ENCODE data around the gene DCBLD1. TPM values are rescaled to one million over a fixed set of nuclear protein-coding genes. Genes with fewer than 3 reads are reported as not detected.

DCBLD1 gene
- total and polyA plus RNA-seq, 4 donors = 10.0 to 38.1 (median 13.0) TPM

DNA sequence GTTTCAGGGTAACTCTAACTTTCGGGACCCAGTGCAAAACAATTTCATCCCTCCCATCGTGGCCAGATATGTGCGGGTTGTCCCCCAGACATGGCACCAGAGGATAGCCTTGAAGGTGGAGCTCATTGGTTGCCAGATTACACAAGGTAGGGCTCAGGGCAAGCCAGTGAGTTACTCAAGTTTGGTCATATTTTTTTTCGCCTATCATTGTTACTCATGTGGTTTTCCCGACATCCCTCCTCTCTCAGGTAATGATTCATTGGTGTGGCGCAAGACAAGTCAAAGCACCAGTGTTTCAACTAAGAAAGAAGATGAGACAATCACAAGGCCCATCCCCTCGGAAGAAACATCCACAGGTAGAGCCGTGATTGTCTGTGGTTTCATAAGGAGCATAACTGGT is 58.2 kb downstream of the DCBLD1 start:
- 94 to 95% methylated on average over 8 of the region's 8 CpGs for WGBS, 2 donors
- DNase-seq = no peak
- no peaks in the 10 kb centered on the region for H3K9me3 ChIP-seq (ENCODE audit: control insufficient read depth in 4 of 4, insufficient read depth in 3 of 4, low read length in 3 of 4)
- TF ChIP-seq, protein P1, sequence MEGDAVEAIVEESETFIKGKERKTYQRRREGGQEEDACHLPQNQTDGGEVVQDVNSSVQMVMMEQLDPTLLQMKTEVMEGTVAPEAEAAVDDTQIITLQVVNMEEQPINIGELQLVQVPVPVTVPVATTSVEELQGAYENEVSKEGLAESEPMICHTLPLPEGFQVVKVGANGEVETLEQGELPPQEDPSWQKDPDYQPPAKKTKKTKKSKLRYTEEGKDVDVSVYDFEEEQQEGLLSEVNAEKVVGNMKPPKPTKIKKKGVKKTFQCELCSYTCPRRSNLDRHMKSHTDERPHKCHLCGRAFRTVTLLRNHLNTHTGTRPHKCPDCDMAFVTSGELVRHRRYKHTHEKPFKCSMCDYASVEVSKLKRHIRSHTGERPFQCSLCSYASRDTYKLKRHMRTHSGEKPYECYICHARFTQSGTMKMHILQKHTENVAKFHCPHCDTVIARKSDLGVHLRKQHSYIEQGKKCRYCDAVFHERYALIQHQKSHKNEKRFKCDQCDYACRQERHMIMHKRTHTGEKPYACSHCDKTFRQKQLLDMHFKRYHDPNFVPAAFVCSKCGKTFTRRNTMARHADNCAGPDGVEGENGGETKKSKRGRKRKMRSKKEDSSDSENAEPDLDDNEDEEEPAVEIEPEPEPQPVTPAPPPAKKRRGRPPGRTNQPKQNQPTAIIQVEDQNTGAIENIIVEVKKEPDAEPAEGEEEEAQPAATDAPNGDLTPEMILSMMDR (IDR thresholded peaks at IDR 0.05; ENCODE audit: control extremely low read depth, extremely low read depth) = no peak
- peaks cover 5 to 29% (median 14%) of the 10 kb centered on the region in 4 donors for H3K36me3 ChIP-seq (ENCODE audit: control insufficient read depth in 4 of 4, insufficient read depth in 4 of 4, low read length in 4 of 4)
- ATAC-seq (ENCODE audit: insufficient read depth, low FRiP score) = no peak
- H3K27ac ChIP-seq (ENCODE audit: low read depth in 1 of 2, low read length in 1 of 2) = no peak overlapping the region
- no peak overlapping the region for H3K9ac ChIP-seq (ENCODE audit: insufficient read depth in 1 of 2, low read length in 2 of 2)
- no peaks in the 10 kb centered on the region for H3K4me1 ChIP-seq (ENCODE audit: control insufficient read depth in 5 of 5, insufficient read depth in 5 of 5, low read length in 5 of 5)
- no peaks in the 10 kb centered on the region for H3K27me3 ChIP-seq (ENCODE audit: control insufficient read depth in 3 of 3, insufficient read depth in 3 of 3, low read length in 2 of 3)
- no peak overlapping the region for H3K4me3 ChIP-seq

DNA sequence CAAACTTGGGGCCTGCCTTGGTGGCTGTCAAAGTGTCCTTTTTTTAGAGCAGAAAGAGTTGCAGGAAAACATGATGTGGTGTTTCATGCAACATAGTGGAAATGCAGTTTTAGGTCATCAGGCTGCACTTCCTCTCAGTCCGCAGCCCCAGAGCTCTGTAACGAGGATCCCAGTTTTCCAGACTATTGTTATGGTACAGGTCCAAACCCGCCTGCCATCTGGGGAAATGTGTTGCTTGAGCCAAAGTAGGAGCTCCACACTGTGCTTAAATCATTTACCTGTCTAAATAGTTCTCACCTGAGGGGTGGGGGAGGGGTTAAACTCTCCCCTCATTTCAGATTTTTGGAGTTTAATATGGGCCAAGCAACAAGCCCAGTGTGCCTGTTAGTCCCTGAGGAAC is 60.0 kb downstream of the DCBLD1 start:
- DNase-seq (no peak), ATAC-seq (ENCODE audit: insufficient read depth, low FRiP score) (no peak)
- H3K36me3 ChIP-seq (ENCODE audit: control insufficient read depth in 4 of 4, insufficient read depth in 4 of 4, low read length in 4 of 4) = peaks cover 7 to 37% (median 24%) of the 10 kb centered on the region in 4 donors
- TF ChIP-seq, protein P1 (IDR thresholded peaks at IDR 0.05; ENCODE audit: control extremely low read depth, extremely low read depth) = no peak
- H3K27me3 ChIP-seq (ENCODE audit: control insufficient read depth in 3 of 3, insufficient read depth in 3 of 3, low read length in 2 of 3) = no peaks in the 10 kb centered on the region
- 90 to 93% methylated on average over 3 of the region's 3 CpGs for WGBS, 2 donors
- no peak overlapping the region for H3K27ac ChIP-seq (ENCODE audit: low read depth in 1 of 2, low read length in 1 of 2)
- H3K9ac ChIP-seq (ENCODE audit: insufficient read depth in 1 of 2, low read length in 2 of 2) = no peak overlapping the region
- peaks cover 0 to 2% (median 0%) of the 10 kb centered on the region in 5 donors for H3K4me1 ChIP-seq (ENCODE audit: control insufficient read depth in 5 of 5, insufficient read depth in 5 of 5, low read length in 5 of 5)
- no peak overlapping the region for H3K4me3 ChIP-seq
- no peaks in the 10 kb centered on the region for H3K9me3 ChIP-seq (ENCODE audit: control insufficient read depth in 4 of 4, insufficient read depth in 3 of 4, low read length in 3 of 4)

GRCh38 chr6:117544716-117545115 is 62.2 kb downstream of the DCBLD1 start:
- no peak overlapping the region for H3K9ac ChIP-seq (ENCODE audit: insufficient read depth in 1 of 2, low read length in 2 of 2)
- H3K27ac ChIP-seq (ENCODE audit: low read depth in 1 of 2, low read length in 1 of 2) = no peak overlapping the region
- TF ChIP-seq, protein P1 (IDR thresholded peaks at IDR 0.05; ENCODE audit: control extremely low read depth, extremely low read depth) = no peak
- 71 to 81% methylated on average over 3 of the region's 3 CpGs for WGBS, 2 donors
- H3K4me3 ChIP-seq = no peak overlapping the region
- peaks cover 0 to 12% (median 1%) of the 10 kb centered on the region in 5 donors for H3K4me1 ChIP-seq (ENCODE audit: control insufficient read depth in 5 of 5, insufficient read depth in 5 of 5, low read length in 5 of 5)
- DNase-seq = no peak
- ATAC-seq (ENCODE audit: insufficient read depth, low FRiP score) = no peak
- H3K9me3 ChIP-seq (ENCODE audit: control insufficient read depth in 4 of 4, insufficient read depth in 3 of 4, low read length in 3 of 4) = no peaks in the 10 kb centered on the region
- no peaks in the 10 kb centered on the region for H3K27me3 ChIP-seq (ENCODE audit: control insufficient read depth in 3 of 3, insufficient read depth in 3 of 3, low read length in 2 of 3)
- H3K36me3 ChIP-seq (ENCODE audit: control insufficient read depth in 4 of 4, insufficient read depth in 4 of 4, low read length in 4 of 4) = peaks cover 7 to 32% (median 27%) of the 10 kb centered on the region in 4 donors

- TF ChIP-seq, protein P1 (IDR thresholded peaks at IDR 0.05; ENCODE audit: control extremely low read depth, extremely low read depth) = no peak
- Histone ChIP-seq H3K36me3 (ENCODE audit: control insufficient read depth in 4 of 4, insufficient read depth in 4 of 4, low read length in 4 of 4) (peaks cover 7 to 31% (median 27%) of the 10 kb centered on the region in 4 donors), H3K9ac (ENCODE audit: insufficient read depth in 1 of 2, low read length in 2 of 2) (no peak overlapping the region), H3K9me3 (ENCODE audit: control insufficient read depth in 4 of 4, insufficient read depth in 3 of 4, low read length in 3 of 4) (no peaks in the 10 kb centered on the region), H3K27me3 (ENCODE audit: control insufficient read depth in 3 of 3, insufficient read depth in 3 of 3, low read length in 2 of 3) (no peaks in the 10 kb centered on the region), H3K4me3 (no peak overlapping the region), H3K27ac (ENCODE audit: low read depth in 1 of 2, low read length in 1 of 2) (no peak overlapping the region), H3K4me1 (ENCODE audit: control insufficient read depth in 5 of 5, insufficient read depth in 5 of 5, low read length in 5 of 5) (peaks cover 0 to 15% (median 1%) of the 10 kb centered on the region in 5 donors)
- ATAC-seq (ENCODE audit: insufficient read depth, low FRiP score) (no peak), DNase-seq (no peak)
- 92 to 96% methylated on average over 4 of the region's 4 CpGs for WGBS, 2 donors
These were observed 62.7 kb downstream of the DCBLD1 start for GRCh38 chr6:117545161-117545595.

Data from lung (tissue), 12 donors.